SHP77 (cell line): Measurements from ENCODE around the gene SIRT2.
"Not testable (repeated sequence)": the region's sequence is repeated elsewhere in the genome, so short reads cannot be mapped to it uniquely, and the experiment has no call there.

Experiments
- DNase-seq, 2 experiments: peaks; one replicate each; lab custom pipeline; 2025; lab: John Stamatoyannopoulos, UW

SIRT2 gene

DNA sequence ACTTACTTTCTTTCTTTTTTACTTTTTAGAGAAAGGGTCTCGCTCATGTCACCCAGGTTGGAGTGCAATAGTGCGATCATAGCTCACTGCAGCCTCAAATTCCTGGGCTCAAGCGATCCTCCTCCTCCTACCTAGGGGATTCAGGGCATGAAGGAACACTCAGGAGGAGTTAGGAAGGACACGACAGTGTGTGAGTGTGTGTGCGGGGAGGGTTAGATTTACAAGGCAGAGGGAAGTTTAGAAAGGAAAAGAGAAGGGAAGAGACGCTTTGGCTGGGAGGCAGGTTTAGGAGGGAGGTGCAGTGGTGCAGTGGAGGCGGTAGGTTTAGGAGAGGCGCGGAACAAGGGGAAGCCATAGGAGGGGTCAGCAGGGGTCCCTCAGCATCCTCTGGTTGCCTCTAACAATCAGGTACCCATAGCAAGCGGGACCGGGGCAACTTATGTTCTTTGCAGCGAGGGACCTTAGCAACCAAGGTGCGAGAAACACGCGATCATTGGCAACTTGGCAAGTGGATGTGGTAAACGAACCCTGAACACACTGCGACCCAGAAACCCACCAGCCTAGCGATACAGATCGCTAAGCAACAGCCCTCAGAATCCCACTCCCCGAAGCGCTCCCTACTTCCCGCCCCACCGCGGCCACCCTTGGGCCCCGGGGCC is 501 bp downstream of the SIRT2 start:
- DNase-seq, result no peak

DNA sequence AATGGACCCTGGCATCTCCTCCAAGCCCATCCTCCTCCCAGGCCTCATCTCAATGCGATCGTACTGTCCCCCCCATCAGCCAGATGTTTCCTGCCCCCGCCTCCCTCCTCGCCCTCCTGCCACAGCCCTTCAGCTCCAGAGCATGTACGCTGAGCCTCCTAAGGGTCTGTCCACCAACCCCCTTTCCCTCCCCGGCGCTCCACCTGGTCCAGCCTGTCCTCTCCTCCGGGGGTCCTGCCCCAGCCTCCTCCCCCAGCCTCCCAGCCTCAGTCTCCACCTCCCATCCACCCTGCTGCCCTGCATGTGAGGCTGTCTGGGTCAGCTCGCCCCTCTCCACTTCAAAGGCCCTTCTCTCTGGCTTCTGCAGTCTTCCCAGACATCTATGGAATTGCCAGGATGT is 4.5 kb downstream of the SIRT2 start:
- no peak for DNase-seq

DNA sequence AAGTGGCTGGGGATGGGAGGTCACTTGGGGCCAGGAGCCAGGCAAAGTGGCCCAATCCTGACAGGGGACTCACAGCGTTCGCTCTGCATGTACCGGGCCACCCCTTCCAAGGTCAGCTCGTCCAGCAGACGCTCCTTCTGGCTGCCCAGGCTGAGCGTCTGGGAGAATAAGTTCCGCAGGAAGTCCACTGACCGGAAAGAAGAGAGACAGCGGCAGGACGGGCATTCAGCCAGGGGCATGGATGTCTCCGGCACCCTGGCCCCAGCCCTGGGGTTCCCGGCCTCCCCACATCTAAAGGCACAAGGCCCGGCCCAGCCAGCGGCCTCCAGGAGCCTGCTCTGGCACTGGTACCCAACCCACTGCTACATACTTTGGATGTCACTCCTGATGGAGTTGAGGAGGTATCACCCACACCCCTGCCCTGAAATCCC is 6.1 kb downstream of the SIRT2 start:
- DNase-seq, result no peak

DNA sequence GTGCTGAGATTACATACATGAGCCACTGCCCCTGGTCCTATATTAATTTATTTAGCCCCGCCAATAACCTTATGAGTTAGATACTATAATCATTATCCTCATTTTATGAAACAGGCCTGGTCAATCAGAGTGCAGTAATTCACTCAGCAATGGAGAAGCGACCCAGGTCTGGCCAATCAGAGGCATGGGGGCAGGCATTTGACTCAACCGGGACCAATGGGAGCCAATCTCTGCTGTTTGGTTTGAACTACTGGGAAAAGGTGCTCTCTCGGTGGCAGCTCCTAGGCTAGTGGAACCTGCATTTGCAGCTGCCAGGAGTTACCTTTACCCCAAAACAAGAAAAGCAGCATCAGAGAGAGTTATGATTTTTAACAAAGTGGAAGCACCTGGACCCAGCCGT is 6.6 kb downstream of the SIRT2 start:
- DNase-seq, result peak; percentile 77 to 80

DNA sequence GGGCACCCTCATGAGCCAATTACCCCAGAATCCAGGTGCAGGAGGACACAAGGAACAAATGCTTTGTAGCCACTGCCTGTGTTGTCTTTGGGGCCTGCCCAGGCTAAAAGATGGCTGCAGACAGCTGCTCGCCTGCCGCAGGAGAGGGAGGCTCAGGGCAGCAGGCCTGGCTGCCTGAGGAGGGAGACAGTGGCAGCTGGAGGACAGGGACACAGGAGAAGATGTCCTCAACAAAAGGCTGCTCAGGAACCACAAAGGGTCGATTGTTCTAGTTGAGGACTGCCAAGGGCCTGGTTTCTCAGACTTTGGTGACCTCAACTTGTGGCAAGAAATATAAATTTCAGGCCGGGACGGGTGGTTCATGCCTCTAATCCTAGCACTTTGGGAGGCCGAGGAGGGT is 7.6 kb downstream of the SIRT2 start:
- DNase-seq, result peak in 1 of 2 experiments; percentile 30

DNA sequence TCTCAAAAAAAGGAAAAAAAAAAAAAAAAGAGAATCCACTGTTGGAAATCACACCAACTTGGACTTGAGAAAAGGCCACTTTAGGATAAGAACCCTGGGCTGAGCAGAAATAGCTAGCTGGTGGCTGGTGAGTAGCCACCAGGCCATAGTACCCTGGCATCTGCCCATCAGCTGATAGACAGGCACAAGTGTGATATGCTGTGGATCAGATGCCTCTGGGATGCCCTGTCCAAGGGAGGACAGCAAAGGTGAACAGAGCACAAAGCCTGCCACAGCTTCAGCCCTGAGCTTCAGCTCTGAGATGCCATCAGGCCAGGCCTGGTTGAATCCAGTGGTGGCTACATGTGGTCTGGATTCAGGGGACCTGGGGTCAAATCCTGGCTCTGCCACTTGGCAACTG is 8.7 kb downstream of the SIRT2 start:
- no peak for DNase-seq

DNA sequence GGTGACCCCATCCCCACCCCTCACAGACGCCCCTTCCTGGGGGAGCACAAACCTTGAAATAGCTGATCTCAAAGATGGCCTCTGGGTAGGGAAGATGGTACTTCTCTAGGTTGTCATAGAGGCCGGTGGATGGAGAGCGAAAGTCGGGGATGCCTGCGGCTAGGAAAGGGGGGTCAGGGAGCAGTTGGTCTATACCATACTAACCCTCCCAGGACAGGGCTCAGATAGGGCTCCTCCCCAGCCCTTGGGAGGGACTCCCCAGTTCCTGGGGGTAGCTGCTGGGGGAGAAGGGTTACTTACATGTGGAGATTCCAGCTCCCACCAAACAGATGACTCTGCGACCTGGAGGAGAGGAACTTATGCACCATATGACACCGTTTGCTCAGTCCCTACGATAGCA is 9.6 kb downstream of the SIRT2 start:
- DNase-seq, result no peak

DNA sequence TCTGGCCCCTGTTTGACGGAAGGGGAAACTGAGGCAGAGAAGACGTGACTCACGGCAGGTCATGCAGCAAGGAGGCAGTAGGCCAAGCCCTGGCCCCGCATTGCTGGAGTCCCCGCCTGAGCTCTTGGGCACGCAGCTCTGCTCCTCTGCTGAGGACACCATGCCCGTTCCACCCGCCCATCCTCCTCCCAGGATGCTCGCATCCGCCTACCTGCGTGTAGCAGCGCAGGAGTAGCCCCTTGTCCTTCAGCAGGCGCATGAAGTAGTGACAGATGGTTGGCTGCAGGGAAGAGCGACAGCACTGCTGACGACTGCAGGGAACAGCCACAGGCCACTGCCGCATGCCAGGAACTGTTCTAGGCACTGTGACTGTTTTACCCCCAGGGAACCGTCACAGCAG is 10.5 kb downstream of the SIRT2 start:
- DNase-seq, result no peak

DNA sequence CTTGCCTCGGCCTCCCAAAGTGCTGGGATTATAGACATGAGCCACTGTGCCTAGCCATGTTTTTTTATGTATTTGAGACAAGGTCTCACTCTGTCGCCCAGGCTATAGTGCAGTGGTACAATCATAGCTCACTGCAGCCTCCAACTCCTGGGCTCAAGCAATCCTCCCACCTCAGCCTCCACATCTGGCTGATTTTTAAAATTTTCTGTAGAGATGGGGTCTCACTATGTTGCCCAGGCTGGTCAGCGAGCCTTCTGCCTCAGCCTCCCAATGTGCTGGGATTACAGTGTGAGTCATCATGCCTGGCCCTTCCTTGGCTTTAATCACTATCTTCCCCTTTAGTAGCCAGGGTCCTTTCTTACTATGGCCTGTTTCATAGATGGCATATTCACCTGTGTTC is 14.7 kb downstream of the SIRT2 start:
- not testable (repeated sequence) for DNase-seq

DNA sequence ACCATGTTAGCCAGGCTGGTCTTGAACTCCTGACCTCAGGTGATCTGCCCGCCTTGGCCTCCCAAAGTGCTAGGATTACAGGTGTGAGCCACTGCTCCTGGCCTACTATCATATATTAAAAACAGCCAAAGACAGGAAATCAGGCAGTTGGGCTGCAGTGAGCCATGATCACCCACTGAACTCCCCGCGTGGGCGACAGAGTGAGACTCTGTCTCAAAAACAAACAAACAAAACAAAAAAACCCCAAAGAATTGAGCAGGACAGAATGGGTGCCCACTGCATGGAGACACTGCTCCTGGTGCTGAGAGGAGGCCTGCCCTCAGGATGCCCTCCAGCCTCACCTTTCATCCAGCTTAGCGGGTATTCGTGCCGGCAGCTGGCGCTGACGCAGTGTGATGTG is 16.1 kb downstream of the SIRT2 start:
- DNase-seq, result no peak

DNA sequence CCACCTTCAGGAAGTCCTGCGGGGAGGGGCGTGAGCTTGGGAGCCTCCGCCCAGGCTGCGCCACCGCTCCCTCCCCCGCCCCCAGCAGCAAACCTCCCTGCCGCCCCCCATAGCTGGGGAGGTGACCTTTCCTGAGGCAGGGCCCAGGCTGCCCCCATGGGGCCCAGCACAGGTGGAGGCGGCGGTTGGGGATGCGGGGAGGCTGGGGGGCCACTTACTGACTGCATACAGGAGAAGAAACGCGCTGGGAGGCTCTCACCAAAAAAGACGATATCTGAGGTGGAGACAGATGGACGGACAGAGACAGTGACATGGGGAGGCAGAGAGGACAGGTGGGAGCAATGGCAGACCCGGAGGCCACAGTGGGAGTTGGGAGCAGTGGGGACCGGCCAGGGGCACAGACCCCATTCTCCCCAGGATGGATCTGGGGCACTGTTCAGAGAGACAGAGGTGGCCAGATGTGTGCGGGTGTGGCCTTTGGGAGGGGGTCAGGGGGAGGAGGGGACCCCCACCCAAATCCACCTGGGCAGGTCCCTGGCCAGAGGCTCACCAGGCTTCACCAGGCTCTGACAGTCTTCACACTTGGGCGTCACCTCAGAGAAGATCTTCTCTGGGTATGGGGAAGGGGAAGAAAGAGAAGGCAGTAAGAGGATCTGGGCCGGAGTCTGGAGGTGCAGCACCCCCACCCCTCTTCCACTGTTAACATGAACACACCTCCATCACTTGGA is 18.4 kb downstream of the SIRT2 start:
- DNase-seq, result no peak

DNA sequence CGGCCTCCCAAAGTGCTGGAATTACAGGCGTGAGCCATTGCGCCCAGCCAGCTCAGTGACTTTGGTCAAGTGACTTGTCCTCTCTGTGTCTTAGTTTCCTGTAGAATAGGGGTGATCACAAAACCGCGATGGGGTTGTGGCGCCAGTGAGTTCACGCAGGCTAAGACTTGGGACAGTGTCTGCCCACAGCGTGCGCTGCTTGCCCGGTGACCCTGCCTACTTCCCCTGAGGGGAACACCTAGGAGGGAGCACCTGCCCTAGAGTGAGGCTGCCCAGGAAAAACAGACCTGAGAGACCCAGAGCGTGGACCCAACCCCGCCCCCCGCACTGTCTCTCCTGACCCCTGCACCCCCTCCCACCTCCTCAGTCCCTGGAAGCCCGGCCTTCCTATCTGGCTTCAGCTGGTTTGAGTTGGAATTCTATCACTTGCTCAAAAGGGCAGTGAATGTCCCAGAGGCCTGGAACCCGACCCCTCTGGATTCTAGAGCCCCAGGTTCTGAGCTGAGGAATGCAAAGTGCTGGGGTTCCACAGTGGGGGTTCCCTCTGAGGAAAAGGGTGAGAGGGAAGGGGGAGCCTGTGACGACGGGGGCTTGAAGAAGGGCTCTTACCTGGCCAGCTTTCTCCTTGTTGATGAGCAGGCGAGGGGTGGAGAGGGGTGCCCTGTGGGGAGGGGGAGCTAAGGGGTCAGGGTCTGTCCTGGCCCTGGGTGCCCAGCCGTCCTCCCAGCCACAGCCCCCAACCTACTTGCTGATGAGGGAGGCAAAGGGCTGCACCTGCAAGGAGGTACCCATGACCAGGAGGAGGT is 19.1 kb downstream of the SIRT2 start:
- DNase-seq, result no peak

DNA sequence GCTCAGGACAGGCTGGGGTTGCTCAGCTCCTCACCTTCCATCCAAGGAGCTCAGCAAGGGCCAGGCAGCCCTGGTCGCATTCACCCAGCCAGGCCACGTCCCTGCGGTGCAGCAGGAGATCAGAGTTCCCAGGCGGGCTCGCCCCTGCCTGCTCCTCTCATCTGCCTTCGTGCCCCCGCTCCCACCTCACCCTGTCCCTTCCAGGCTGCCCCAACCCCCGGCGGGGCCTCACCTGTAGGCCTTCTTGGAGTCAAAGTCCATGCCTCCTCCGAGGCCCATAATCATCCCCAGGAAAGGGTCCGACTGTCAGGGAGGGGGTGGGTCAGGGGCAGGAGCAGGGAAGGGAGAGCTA is 20.0 kb downstream of the SIRT2 start:
- DNase-seq, result no peak

DNA sequence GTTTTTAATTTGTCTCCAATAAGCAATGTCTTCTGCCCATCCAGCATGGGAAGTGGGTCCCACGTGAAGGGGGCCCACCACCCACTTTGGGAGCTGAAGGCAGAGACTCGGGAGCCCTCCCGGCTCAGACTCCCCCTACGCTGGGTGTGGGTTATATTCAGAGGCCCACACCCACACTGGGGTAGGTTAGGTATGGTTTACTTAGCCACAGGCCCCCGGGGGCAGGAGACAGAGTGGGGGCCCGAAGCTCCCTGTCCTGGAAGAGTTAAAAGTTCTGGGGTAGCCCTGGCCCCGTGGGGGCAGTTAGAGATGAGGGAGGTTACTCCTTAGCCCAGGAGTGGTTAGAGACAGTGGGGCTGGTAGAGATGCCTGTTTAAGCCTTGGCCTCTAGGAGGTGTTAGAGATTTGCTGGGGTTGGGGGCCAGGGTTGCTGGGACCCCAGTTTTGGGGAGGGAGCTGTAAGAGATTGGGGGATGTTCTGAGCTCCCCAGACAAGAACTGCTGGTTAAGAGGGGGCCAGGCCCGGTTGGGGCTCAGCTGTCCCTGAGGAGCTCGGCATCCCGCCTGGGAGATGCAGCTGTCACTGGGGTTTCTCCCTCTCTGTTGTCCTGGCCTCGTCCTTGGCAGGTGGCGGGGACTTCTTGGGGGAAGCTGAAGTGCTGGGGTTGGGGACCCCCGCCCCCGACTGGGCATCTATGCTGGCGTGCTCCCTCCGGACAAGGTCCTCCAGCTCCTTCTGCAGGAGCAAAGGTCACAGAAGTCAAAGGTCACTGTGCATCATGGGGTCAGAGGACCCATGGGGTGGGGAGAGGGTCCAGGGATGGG is 20.6 kb downstream of the SIRT2 start:
- DNase-seq, result no peak

DNA sequence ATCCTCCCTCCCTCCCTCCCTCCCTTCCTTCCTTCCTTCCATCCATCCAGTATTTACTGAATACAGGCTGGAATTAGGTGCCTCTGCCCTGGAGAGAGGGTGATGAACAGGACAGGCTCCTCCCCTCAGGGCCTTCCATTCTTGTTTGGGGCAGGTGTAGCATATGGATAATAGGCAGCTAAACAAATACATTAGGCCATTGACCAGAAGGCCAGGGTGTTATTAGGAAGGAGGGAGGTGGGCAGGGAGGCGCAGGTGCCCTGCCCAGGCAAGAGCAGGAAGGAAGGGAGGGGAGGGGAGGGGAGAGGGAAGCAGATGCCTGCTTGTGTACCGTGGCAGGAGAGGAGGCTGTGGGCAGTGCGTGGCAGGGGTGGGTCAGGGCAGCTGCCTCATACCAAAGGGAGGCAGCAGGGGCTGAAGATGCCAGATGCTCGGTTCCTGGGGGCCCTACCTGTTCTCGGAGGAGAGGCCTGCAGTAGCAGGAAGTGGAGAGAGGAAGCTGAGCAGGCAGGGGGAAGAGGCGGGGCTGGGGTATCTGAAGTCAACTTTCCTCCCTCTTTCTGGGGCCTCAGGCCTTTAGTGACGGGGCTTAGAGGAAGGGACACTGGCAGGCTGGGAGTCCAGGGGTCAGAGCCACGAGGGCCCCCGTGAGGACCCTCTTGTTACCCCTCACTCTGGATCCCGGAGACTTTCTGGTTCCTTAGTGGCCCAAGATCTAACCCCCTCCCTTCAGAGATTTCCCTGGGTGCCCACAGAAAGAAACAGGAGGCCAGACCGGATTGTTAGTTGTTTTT is 21.4 kb downstream of the SIRT2 start, which contains the start of gene RINL:
Gene RINL (minus strand): TSS at position 495 of the 794 bp plus-strand sequence. CDS start 1,533 bp downstream, outside the sequence.
- peak; percentile 99 for DNase-seq

DNA sequence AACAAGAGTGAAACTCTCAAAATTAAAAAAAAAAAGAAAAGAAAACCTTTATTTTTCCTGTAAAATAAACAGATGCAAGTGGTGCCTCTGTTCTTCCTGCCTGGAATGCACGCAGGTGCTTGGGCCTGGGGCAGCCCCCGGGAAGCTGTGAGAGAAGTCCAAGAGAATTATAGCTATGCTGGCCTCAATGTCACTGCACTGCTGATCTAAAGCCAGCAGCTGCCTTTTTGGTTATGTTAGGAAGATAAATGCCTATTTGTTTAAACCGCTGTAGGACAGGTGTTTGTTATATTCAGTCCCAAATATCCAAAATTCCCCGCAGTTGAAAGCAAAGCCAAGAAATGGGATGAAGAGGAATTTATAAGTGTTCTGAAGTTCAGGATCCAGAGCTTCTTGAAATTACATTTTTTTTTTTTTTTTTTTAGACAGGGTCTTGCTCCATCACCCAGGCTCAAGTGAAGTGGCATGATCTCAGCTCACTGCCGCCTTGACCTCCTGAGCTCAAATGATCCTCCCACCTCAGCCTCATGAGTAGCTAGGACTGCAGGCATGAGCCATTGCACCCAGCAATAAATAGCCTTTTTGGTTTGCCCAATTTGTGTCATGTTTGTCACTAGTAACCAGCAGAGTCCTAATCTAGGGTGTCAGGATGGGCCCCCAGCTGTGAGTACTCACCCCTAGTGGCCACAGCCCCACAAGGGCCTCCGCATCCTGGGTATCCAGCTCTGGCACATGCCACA is 23.6 kb downstream of the SIRT2 start:
- DNase-seq, result peak; percentile 61 to 82

DNA sequence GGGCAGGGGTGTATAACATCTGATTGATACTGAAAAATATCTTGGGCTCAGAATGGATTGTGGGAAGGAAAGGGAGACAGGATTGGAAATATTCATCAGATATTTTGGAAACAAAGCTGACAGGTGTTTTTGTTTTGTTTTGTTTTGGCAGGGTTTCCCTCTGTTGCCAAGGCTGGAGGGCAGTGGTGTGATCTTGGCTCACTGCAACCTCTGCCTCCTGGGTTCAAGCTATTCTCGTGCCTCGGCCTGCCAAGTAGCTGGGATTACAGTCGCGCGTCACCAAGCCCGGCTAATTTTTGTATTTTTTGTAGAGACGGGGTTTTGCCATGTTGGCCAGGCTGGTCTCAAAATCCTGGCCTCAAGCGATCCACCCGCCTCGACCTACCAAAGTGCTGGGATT is 26.0 kb downstream of the SIRT2 start:
- DNase-seq, result not testable (repeated sequence)

DNA sequence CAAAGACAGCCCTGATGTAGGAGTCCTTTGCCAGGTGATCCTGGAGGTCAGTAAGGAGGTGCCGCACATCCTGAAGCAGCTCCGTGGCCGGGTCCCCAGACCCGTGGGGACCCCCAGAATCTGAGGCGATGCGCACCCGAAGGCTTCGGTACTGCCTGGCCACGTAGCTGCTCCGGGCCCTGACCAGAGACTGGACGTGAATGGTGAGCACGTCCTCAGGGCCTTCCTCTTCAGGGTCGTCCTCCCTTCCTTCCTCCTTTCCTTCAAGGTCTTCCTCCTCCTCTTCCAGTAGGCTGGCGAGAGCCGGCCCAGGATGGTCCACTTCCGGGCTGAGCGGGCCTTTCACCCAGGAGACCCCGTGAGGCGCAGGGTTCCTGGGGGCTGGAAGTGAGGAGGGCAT is 28.8 kb downstream of the SIRT2 start:
- no peak for DNase-seq

DNA sequence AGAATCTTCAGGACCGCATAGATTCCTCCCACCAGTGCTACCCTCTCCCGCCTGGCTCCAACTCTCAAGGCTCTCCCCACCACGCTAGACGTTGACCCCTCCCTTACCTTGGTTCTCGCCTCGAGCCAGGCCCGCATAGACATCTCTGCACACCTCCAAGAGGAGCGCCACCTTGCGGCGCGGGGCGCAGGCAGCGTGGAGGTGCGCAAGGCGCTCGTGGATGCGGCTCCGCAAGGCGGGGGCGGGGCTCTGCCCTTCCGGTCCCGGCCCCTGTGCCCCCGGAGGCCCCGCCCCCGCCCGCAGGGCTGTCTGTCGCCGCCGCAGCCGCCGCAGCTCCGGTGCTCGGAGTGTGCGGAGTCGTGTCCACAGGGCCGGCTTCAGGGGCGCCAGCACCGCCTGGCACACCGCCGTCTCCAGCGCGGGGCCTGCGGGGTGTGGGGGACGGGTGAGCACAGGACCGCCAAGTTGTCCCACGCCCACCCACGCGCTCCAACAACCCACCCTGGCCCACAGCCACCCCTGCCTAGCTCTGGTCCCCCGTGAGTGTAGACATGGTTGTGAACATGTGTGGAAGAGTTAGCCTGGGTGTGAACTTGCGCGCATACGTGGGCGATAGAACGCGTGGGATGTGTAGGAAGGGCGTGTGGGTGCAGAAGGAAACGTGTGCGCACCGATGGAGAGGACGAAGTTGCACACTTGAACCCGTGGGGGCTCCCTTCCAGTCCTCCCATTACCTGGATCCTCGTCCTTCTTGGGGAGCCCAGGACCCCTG is 29.4 kb downstream of the SIRT2 start:
- peak; percentile 96 to 97 for DNase-seq
